Uterus (tissue), 4 donors: Measurements from ENCODE around the gene EIF3I. TPM values are rescaled to one million over a fixed set of nuclear protein-coding genes. Genes with fewer than 3 reads are reported as not detected.

Experiments used
- DNase-seq, 2 donors: peaks; one replicate each; pipeline ENCODE4 v3.0.0-alpha.2; 2019 to 2020
- H3K27ac ChIP-seq, 2 donors: fragments of 200-600 bp; sonication (generic); 1 replicate in 1 of 2; 2 replicates in 1 of 2; pipeline ENCODE4 v1.5.1; 2016 to 2018
- H3K27me3 ChIP-seq, 2 donors: fragments of 200-600 bp; sonication (generic); one replicate each; pipeline ENCODE4 v1.5.1; 2018 to 2019; ENCODE audit warnings: control low read depth in 1 of 2
- H3K36me3 ChIP-seq, 2 donors: fragments of 200-600 bp; sonication (generic); one replicate each; pipeline ENCODE4 v1.5.1; 2019; ENCODE audit warnings: control low read depth in 1 of 2
- H3K4me1 ChIP-seq, 2 donors: fragments of 200-600 bp; sonication (generic); one replicate each; pipeline ENCODE4 v1.5.1; 2018 to 2019; ENCODE audit warnings: control low read depth in 1 of 2
- H3K4me3 ChIP-seq, 2 donors: fragments of 200-600 bp; sonication (generic); 1 replicate in 1 of 2; 2 replicates in 1 of 2; pipeline ENCODE4 v1.5.1; 2018 to 2019; ENCODE audit warnings: mild to moderate bottlenecking in 1 of 2
- H3K9me3 ChIP-seq, 2 donors: fragments of 200-600 bp; sonication (generic); one replicate each; pipeline ENCODE4 v1.5.1; 2019; ENCODE audit warnings: control low read depth in 1 of 2
- POLR2A ChIP-seq, 2 donors: fragments of 450-650 bp; IDR thresholded peaks; one replicate each; pipeline ENCODE4 v1.6.1; 2016; ENCODE audit warnings: antibody characterized with exemption in 2 of 2, mild to moderate bottlenecking in 1 of 2, moderate library complexity in 1 of 2
- intact Hi-C: fragments of 100-400 bp; cut with DNase I; formaldehyde crosslinking; loops from one replicate; pipeline ENCODE4 v1.15.1; 2023; ENCODE audit warnings: low total_unique reads
- total RNA-seq, 4 donors: library from RNA; depleted of rRNA in 3 of 4; stranded (reverse); fragments of >200 nt in 3 of 4; gene quantifications; one replicate each; pipeline versions ENCODE4 v1.1.0 to v1.2.4, GENCODE V29; 2014 to 2023
- TF ChIP-seq, protein P1 (sequence below), 4 experiments: fragments of 200-600 bp in 2 of 4; fragments of 450-650 bp in 2 of 4; sonication (generic) in 2 of 4; IDR thresholded peaks; one replicate each; pipeline ENCODE4 v1.5.1; 2016 to 2019; ENCODE audit warnings: antibody characterized with exemption in 4 of 4, mild to moderate bottlenecking in 2 of 4, moderate library complexity in 1 of 4
- donor health status: DM: yes; HTN: yes; CAD: no.

The EIF3I gene
- total RNA-seq, 4 donors from 2014 or later: 111 to 246 (median 143) TPM

GRCh38 chr1:32231843-32232432 is 9.7 kb downstream of the EIF3I start:
- Histone ChIP-seq H3K36me3 (no peaks in the 10 kb centered on the region), H3K27ac (no peak overlapping the region), H3K9me3 (no peaks in the 10 kb centered on the region), H3K4me3 (no peak overlapping the region), H3K27me3 (no peaks in the 10 kb centered on the region), H3K4me1 (no peaks in the 10 kb centered on the region)
- intact Hi-C loops: no loop called here
- TF ChIP-seq, protein P1, sequence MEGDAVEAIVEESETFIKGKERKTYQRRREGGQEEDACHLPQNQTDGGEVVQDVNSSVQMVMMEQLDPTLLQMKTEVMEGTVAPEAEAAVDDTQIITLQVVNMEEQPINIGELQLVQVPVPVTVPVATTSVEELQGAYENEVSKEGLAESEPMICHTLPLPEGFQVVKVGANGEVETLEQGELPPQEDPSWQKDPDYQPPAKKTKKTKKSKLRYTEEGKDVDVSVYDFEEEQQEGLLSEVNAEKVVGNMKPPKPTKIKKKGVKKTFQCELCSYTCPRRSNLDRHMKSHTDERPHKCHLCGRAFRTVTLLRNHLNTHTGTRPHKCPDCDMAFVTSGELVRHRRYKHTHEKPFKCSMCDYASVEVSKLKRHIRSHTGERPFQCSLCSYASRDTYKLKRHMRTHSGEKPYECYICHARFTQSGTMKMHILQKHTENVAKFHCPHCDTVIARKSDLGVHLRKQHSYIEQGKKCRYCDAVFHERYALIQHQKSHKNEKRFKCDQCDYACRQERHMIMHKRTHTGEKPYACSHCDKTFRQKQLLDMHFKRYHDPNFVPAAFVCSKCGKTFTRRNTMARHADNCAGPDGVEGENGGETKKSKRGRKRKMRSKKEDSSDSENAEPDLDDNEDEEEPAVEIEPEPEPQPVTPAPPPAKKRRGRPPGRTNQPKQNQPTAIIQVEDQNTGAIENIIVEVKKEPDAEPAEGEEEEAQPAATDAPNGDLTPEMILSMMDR (IDR thresholded peaks at IDR 0.05): no peak
- TF ChIP-seq POLR2A (IDR thresholded peaks at IDR 0.05): no peak
- DNase-seq: no peak

DNA sequence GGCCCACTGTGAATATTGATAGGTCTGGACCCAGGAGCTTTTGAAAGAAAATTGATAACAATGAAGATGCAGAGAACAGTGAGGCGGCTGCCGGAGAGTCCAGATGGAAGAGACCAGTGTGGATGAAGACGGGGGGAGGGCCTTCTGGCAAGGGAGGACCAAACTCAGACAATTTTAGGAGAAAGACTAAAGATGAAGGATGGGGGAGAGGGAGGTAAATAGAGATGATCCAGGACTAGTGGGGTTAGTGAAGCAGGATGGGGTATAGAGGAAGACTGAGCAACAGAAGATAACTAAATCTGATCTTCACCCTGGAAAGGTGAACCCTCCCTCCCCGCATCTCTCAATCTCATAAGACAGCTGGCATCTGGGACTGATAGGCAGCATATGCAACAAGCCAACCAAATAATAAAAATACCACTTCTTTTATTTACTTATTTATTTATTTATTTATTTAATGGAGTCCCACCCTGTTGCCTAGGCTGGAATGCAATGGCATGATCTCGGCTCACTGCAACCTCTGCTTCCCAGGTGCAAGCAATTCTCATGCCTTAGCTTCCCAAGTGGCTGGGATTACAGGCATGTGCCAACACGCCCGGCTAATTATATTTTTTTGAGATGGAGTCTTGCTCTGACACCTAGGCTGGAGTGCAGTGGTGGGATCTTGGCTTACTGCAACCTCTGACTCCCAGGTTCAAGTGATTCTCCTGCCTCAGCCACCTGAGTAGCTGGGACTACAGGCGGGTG is 10.5 kb downstream of the EIF3I start:
- Histone ChIP-seq H3K27ac (no peak overlapping the region), H3K27me3 (no peaks in the 10 kb centered on the region), H3K4me1 (no peaks in the 10 kb centered on the region), H3K36me3 (no peaks in the 10 kb centered on the region), H3K4me3 (no peak overlapping the region), H3K9me3 (no peaks in the 10 kb centered on the region)
- TF ChIP-seq, protein P1 (IDR thresholded peaks at IDR 0.05): no peak
- TF ChIP-seq POLR2A (IDR thresholded peaks at IDR 0.05): no peak
- intact Hi-C loops: no loop called here
- no peak for DNase-seq

GRCh38 chr1:32234792-32235191 is 12.6 kb downstream of the EIF3I start:
- Histone ChIP-seq H3K36me3 (no peaks in the 10 kb centered on the region), H3K27me3 (no peaks in the 10 kb centered on the region), H3K4me3 (no peak overlapping the region), H3K4me1 (peaks cover 0 to 6% of the 10 kb centered on the region in 2 donors), H3K27ac (no peak overlapping the region), H3K9me3 (no peaks in the 10 kb centered on the region)
- intact Hi-C loops: no loop called here
- TF ChIP-seq POLR2A (IDR thresholded peaks at IDR 0.05): no peak
- TF ChIP-seq, protein P1 (IDR thresholded peaks at IDR 0.05): no peak
- DNase-seq: no peak

DNA sequence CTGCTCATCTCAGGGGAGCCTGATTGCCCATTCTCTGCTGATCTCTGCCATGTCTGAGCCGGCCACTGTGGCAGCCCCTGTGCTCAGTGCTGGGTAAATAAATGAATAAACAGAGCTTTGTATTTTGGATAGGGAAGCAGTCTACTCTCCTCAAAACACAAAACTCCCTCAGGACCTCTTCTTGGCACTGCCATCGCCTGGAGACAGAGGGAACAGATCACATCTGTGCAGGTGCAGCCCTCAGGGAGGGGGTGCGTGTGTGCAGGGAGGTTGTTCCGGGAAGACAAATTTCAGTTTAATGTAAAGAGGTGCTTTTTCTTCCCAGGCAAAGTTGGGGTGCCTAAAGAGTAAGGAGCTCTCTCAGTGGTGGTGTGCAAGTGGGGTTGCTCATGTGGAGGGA is 17.1 kb downstream of the EIF3I start:
- Histone ChIP-seq H3K36me3 (no peaks in the 10 kb centered on the region), H3K27ac (peak overlapping the region; percentile 79 to 85), H3K4me1 (peaks cover 0 to 6% of the 10 kb centered on the region in 2 donors), H3K4me3 (no peak overlapping the region), H3K9me3 (no peaks in the 10 kb centered on the region), H3K27me3 (no peaks in the 10 kb centered on the region)
- intact Hi-C loops: no loop called here
- no peak for DNase-seq
- no peak for TF ChIP-seq POLR2A (IDR thresholded peaks at IDR 0.05)
- TF ChIP-seq, protein P1 (IDR thresholded peaks at IDR 0.05): no peak

- DNase-seq: no peak
- peak overlapping the region; percentile 60 to 68 for H3K4me3 ChIP-seq
- TF ChIP-seq, protein P1 (IDR thresholded peaks at IDR 0.05): no peak
- TF ChIP-seq POLR2A (IDR thresholded peaks at IDR 0.05): no peak
Observed at GRCh38 chr1:32239790-32240139, 17.6 kb downstream of the EIF3I start.

More at GRCh38 chr1:32239790-32240139, 17.6 kb downstream of the EIF3I start:
- H3K36me3 ChIP-seq: no peaks in the 10 kb centered on the region
- peaks cover 0 to 6% of the 10 kb centered on the region in 2 donors for H3K4me1 ChIP-seq
- intact Hi-C loops: loop anchor here (10.0 kb wide), 1 partner anchor 75 kb away; no protein-coding TSS in a partner anchor
- peak overlapping the region; percentile 79 to 85 for H3K27ac ChIP-seq
- no peaks in the 10 kb centered on the region for H3K27me3 ChIP-seq
- H3K9me3 ChIP-seq: no peaks in the 10 kb centered on the region
